PFSK-1 (cell line): ENCODE data around the gene PRRC2B.

Experiments
- POLR2AphosphoS5 ChIP-seq: IDR thresholded peaks from 2 replicates; pipeline ENCODE4 v1.6.1; 2012; ENCODE audit warnings: low read depth, mild to moderate bottlenecking, control low read depth, low read length, moderate library complexity
- TAF1 ChIP-seq: IDR thresholded peaks from 2 replicates; pipeline ENCODE4 v1.6.1; 2012; ENCODE audit warnings: low read length, control low read depth, borderline replicate concordance; ENCODE audit not compliant: insufficient read depth

- TF ChIP-seq POLR2AphosphoS5: no peak
- TF ChIP-seq TAF1: no peak
Measured at GRCh38 chr9:131404581-131404980, 10.7 kb downstream of the PRRC2B start.
